Cerebellar cortex (tissue), 1 donor: ENCODE measurements around the gene TUBB6.

Experiments used
- DNase-seq: peaks from one replicate; pipeline ENCODE4 v3.0.0-alpha.2; 2015; ENCODE audit warnings: low spot score

The TUBB6 gene

GRCh38 chr18:12338382-12338781, 30.3 kb downstream of the TUBB6 start:
- DNase-seq = no peak

GRCh38 chr18:12340945-12341660, 33.1 kb downstream of the TUBB6 start:
- DNase-seq = no peak

DNA sequence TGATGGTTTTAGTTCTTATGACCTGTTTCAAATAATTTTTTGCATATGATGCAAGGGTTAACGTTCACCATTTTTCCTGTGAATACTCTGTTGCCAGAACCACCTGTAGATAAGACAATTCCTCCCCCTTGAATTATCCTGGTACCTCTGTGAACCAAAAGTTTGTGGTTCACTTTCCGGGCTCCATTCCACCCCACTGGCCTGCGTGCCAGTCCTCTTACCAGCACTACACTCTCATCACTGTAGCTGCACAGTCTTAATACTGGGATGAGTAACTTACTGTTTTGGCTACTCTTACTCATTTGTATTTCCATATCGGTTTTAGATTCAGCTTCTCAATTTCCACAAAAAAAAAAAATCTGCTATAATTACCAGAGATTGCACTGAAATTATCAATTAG, 34.6 kb downstream of the TUBB6 start:
- no peak for DNase-seq

- no peak for DNase-seq
Observed at GRCh38 chr18:12345491-12346239, 37.6 kb downstream of the TUBB6 start.

GRCh38 chr18:12346240-12346565, 38.2 kb downstream of the TUBB6 start:
- no peak for DNase-seq

GRCh38 chr18:12347895-12348294, 39.9 kb downstream of the TUBB6 start:
- DNase-seq = no peak

DNA sequence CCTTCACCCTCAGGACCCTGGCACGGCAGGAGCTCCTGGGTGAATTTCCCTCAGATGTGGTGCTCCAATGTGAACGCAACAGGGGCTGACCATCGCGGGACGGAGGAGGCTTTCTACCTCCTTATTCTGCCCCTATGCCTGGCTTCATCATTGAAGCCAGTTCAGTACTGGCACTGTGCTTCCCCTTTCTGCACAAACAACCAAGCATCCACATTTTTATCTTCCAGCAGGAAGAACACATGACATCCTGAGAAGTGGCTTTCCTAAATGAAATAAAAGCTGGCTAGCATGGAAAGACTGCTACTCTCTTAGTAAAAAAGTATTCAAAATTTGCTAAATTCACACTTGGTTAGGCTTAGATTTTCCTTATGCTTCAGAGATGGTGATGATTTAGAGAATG, 44.1 kb downstream of the TUBB6 start:
- DNase-seq = no peak

DNA sequence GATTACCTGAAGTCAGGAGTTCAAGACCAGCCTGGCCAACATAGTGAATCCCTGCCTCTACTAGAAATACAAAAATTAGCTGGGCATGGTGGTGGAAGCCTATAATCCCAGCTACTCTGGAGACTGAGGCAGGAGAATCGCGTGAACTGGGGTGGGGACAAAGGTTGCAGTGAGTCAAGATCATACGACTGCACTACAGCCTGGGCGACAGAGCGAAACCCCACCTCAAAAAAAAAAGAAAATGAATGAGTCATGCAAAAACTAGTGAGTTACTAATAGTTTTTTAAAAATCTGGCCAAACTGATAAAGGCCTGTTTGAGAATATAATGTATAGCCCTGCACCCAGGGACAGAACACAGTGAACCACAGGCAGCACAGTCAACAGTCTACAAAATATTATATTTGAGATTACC, 51.5 kb downstream of the TUBB6 start:
- no peak for DNase-seq

DNA sequence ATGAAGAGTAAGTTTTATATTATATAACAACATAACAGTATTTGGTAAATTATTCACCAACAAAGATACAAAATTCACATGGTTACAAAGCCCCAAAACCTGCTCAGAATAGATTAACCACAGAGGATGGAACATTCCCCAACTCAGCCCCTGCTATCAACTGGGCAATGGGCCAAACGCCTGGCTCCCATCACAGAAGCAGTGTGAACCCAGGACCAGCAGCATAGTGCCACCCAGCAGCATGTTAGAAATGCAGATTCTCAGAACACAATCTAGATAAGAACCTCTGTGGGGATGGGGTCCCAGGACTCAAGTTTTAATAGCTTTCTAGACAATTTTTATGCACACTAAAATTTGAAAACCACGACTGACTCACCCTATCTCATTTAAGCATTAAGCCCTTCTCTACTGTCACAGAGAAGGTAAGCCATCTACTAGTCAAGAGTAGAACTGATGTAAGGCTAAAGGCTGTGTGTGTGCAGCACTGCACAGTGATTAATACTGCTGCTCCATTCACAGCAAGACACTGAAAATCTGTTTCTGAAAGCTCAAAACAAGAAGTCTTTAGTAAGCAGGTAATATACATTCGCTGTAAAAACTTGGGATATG, 53.8 kb downstream of the TUBB6 start:
- peak; percentile 25 for DNase-seq

GRCh38 chr18:12362473-12363174, 54.6 kb downstream of the TUBB6 start:
- peak; percentile 21 for DNase-seq

GRCh38 chr18:12366379-12366778, 58.3 kb downstream of the TUBB6 start:
- no peak for DNase-seq

DNA sequence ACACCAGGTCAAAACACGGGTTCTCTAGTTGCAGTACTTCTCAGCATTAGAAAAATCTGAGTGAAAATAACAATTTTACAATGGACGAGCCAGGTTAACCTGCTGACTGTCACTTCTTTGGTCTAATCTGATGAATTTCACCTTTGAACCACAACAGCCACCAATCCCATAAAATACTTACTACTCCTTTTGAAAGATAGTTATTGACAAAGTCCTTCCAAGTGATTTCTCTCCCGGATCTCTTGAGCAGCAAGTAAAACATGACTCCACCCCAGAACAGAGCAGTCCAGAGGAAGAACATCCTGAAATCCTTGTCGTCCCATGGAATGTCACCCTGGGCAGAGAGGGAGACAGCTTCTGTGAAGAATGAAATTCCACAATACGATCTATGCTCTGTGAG, 58.7 kb downstream of the TUBB6 start:
- no peak for DNase-seq

DNA sequence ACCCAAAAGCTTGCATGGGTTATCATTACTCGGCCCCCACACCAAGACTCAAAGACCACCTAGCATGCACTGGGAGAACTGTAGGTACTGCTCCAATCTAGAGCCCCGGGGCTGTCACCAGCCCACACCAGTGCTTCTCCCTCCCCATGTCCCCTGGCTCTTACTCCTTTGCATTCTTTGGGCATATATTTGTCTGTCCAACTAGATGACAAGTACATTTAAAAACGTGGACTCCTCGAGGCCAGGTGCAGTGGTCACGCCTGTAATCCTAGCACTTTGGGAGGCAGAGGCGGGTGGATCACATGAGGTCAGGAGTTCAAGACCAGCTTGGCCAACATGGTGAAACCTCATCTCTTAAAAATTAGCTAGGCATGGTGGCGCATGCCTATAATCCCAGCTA, 61.2 kb downstream of the TUBB6 start:
- no peak for DNase-seq

- DNase-seq = no peak
Observed at GRCh38 chr18:12371590-12371989, 63.5 kb downstream of the TUBB6 start.

- no peak for DNase-seq
Observed at GRCh38 chr18:12372406-12372805, 64.4 kb downstream of the TUBB6 start.

DNA sequence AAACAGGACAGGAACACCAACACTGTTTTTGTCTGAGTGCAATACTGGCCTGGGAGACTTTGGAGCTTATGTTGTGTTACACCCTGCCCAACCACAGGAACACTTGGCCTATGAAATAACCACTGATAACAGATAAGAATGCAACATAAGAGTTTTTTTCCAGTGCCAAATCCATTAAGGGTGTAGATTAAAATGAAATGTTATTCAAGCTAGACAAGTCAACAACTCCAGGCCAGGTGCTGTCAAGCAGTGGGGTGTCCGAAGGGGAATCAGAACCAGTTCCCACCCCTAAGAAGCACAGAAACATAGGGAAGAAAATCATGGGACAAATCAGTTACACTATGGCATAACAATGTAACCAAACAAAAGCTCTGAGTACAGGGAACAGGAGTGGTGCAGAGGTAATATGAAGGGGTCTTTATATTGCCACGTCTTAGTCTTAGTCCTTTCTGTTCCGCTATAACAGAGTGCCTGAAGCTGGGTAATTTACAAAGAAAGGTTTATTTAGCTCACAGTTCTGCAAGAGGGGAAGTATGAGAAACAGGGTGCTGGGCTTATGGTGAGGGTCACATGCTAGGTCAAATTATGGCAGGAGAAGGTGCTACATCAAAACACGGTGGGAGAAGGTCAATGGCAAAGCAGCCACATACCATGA, 65.2 kb downstream of the TUBB6 start:
- no peak for DNase-seq

GRCh38 chr18:12373771-12374116, 65.7 kb downstream of the TUBB6 start:
- DNase-seq = no peak

DNA sequence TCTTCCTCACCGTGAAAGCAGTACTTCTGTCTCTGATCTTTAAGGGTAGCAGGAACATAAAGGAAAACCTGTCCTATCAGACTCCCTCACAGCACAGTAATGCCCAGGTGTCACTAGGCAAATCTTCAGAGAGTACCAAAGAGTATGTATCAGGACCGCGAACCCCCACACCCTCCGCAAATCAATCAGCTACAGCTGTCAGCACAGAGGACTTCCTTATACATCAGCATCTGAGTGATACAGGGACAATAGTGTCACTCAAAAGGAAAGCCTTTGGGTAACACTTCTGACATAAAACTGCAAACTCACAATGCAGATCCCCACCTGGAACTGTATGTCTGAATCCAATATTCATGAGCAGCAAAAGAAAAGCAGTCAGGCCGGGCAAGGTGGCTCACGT, 66.4 kb downstream of the TUBB6 start:
- DNase-seq = no peak
